PC-9 (cell line): Measurements from ENCODE around the gene GRHPR.

Experiments
- CTCF ChIP-seq: fragments of 200-600 bp; sonication (generic); conservative IDR thresholded peaks from 2 replicates; pipeline ENCODE4 v1.6.1; 2017; ENCODE audit warnings: mixed run types, antibody characterized with exemption, mild to moderate bottlenecking, moderate library complexity
- EZH2 ChIP-seq: fragments of 200-600 bp; sonication (generic); IDR thresholded peaks from 2 replicates; pipeline ENCODE4 v1.8.0; 2017; ENCODE audit warnings: antibody characterized with exemption, low read depth

- no peak for TF ChIP-seq CTCF
- no peak for TF ChIP-seq EZH2
Measured at GRCh38 chr9:37438359-37438758, 15.9 kb downstream of the GRHPR start.
